ENCODE measurements around the gene CD247. TPM values are rescaled to one million over a fixed set of nuclear protein-coding genes. Genes with fewer than 3 reads are reported as not detected.
A peak's percentile ranks its signal among the peaks of the same experiment; 100 is the strongest.

The CD247 gene
- total and polyA plus RNA-seq, 9 of the 15 experiments (the other 6 are each of a cell fraction or from before 2014, with no cell fraction given), result 0.08 to 0.42 (median 0.28) TPM; not detected in 5

DNA sequence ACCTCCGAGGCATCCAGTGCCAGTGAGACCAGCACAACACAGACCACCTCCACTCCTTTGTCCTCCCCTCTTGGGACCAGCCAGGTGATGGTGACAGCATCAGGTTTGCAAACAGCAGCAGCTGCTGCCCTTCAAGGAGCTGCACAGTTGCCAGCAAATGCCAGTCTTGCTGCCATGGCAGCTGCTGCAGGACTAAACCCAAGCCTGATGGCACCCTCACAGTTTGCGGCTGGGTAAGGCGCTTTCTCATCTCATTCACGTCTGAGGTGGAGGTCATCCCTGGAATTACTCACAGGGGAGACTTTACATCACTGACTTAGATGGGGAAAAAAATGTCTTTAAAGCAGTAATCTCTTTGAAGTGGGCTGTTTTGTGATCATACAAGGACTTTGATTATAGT is 106.3 kb downstream of the CD247 start:
- WGBS (ENCODE audit: insufficient coverage, low coverage, missing lambda C conversion rate), result 69% methylated on average over 4 of the region's 4 CpGs

GRCh38 chr1:167409183-167409582 is 109.1 kb downstream of the CD247 start:
- no peak for TF ChIP-seq CSDE1 (IDR thresholded peaks at IDR 0.05)
- TF ChIP-seq, protein P1, sequence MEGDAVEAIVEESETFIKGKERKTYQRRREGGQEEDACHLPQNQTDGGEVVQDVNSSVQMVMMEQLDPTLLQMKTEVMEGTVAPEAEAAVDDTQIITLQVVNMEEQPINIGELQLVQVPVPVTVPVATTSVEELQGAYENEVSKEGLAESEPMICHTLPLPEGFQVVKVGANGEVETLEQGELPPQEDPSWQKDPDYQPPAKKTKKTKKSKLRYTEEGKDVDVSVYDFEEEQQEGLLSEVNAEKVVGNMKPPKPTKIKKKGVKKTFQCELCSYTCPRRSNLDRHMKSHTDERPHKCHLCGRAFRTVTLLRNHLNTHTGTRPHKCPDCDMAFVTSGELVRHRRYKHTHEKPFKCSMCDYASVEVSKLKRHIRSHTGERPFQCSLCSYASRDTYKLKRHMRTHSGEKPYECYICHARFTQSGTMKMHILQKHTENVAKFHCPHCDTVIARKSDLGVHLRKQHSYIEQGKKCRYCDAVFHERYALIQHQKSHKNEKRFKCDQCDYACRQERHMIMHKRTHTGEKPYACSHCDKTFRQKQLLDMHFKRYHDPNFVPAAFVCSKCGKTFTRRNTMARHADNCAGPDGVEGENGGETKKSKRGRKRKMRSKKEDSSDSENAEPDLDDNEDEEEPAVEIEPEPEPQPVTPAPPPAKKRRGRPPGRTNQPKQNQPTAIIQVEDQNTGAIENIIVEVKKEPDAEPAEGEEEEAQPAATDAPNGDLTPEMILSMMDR (IDR thresholded peaks at IDR 0.05 in 2 of 3, conservative IDR thresholded peaks at IDR 0.05 in 1 of 3; ENCODE audit: insufficient read depth in 2 of 3, low read depth in 1 of 3, low read length in 3 of 3), result peak in 2 of 3 experiments; percentile 32 to 38; a peak in 1 of 6 replicates
- peak; percentile 10 to 57; a peak in 2 of 4 replicates for TF ChIP-seq RAD21 (CRISPR knock-in tag; conservative IDR thresholded peaks at IDR 0.05 in 1 of 2, IDR thresholded peaks at IDR 0.05 in 1 of 2)
- Histone ChIP-seq H3K27ac (ENCODE audit: extremely low read depth, low read depth, low read length) (no peak overlapping the region), H3K9ac (ENCODE audit: insufficient read depth in 1 of 2, low read depth in 2 of 2, low read length in 2 of 2) (no peak overlapping the region), H4K20me1 (replicated peaks; ENCODE audit: control insufficient read depth, insufficient read depth, low read length) (no peaks in the 10 kb centered on the region), H3K4me1 (replicated peaks in 1 of 2; ENCODE audit: control insufficient read depth in 2 of 2, insufficient read depth in 2 of 2, low read length in 2 of 2) (no peaks in the 10 kb centered on the region), H3K36me3 (ENCODE audit: control insufficient read depth, insufficient read depth, low read length) (peaks cover 32% of the 10 kb centered on the region), H3K27me3 (ENCODE audit: control insufficient read depth in 2 of 2, insufficient read depth in 2 of 2, low read length in 2 of 2) (no peaks in the 10 kb centered on the region), H3K4me2 (ENCODE audit: insufficient read depth, low read length) (no peak overlapping the region), H3K79me2 (ENCODE audit: control insufficient read depth, insufficient read depth, low read length) (no peaks in the 10 kb centered on the region), H3K9me3 (replicated peaks; ENCODE audit: control insufficient read depth, insufficient read depth, low read depth, low read length) (no peaks in the 10 kb centered on the region), H2AFZ (ENCODE audit: low read depth, low read length) (no peak overlapping the region), H3K9me1 (ENCODE audit: control insufficient read depth, insufficient read depth, low read length) (no peaks in the 10 kb centered on the region), H3K4me3 (no peak overlapping the region)
- ChIA-PET CTCF (ENCODE audit: low intra/inter-chr PET ratio) (interaction anchor here (0.6 to 1.4 kb wide), 2 partner anchors 8 to 146 kb away, joined by 3 to 6 read pairs; no protein-coding TSS in a partner anchor), POLR2A (interaction anchor here (0.7 to 1.6 kb wide), 4 partner anchors 16 to 144 kb away, joined by 3 to 5 read pairs (median 4); partner anchors contain the start of gene CREG1)
- 54% methylated on average over 1 of the region's 1 CpG for WGBS (ENCODE audit: insufficient coverage, low coverage, missing lambda C conversion rate)
- peak; percentile 81 for ATAC-seq
- FAIRE-seq, result no peak
- peak in 1 of 4 experiments; percentile 16 for DNase-seq (ENCODE audit: extremely low read depth in 1 of 4, low spot score in 3 of 4)
- BruUV-seq (replicated peaks), result no TSS peak
- intact Hi-C loops (cut with micrococcal nuclease), result no loop called here
- in situ Hi-C loops (cut with MboI), result no loop called here

More for the DNA sequence above, 106.3 kb downstream of the CD247 start:
- FAIRE-seq (no peak), ATAC-seq (no peak), DNase-seq (ENCODE audit: extremely low read depth in 1 of 4, low spot score in 3 of 4) (no peak)
- TF ChIP-seq, protein P2, sequence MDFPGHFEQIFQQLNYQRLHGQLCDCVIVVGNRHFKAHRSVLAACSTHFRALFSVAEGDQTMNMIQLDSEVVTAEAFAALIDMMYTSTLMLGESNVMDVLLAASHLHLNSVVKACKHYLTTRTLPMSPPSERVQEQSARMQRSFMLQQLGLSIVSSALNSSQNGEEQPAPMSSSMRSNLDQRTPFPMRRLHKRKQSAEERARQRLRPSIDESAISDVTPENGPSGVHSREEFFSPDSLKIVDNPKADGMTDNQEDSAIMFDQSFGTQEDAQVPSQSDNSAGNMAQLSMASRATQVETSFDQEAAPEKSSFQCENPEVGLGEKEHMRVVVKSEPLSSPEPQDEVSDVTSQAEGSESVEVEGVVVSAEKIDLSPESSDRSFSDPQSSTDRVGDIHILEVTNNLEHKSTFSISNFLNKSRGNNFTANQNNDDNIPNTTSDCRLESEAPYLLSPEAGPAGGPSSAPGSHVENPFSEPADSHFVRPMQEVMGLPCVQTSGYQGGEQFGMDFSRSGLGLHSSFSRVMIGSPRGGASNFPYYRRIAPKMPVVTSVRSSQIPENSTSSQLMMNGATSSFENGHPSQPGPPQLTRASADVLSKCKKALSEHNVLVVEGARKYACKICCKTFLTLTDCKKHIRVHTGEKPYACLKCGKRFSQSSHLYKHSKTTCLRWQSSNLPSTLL (IDR thresholded peaks at IDR 0.05), result no peak
- intact Hi-C loops (cut with micrococcal nuclease) (no loop called here), in situ Hi-C loops (cut with MboI) (no loop called here)
- H3K4me1 ChIP-seq (replicated peaks in 1 of 2; ENCODE audit: control insufficient read depth in 2 of 2, insufficient read depth in 2 of 2, low read length in 2 of 2), result 0 out of 5 replicates have a peak, but pooled peaks cover 0 to 2% of the 10 kb centered on the region in 2 experiments
- H3K4me3 ChIP-seq, result no peak overlapping the region
- CTCF ChIA-PET (ENCODE audit: low intra/inter-chr PET ratio), result no interaction called here
- H3K9me3 ChIP-seq (replicated peaks; ENCODE audit: control insufficient read depth, insufficient read depth, low read depth, low read length), result no peaks in the 10 kb centered on the region
- H4K20me1 ChIP-seq (replicated peaks; ENCODE audit: control insufficient read depth, insufficient read depth, low read length), result no peaks in the 10 kb centered on the region
- peaks cover 19% of the 10 kb centered on the region for H3K36me3 ChIP-seq (ENCODE audit: control insufficient read depth, insufficient read depth, low read length)
- H3K9me1 ChIP-seq (ENCODE audit: control insufficient read depth, insufficient read depth, low read length), result no peaks in the 10 kb centered on the region
- no peak overlapping the region for H2AFZ ChIP-seq (ENCODE audit: low read depth, low read length)
- H3K4me2 ChIP-seq (ENCODE audit: insufficient read depth, low read length), result no peak overlapping the region
- no peak overlapping the region for H3K27ac ChIP-seq (ENCODE audit: extremely low read depth, low read depth, low read length)
- BruUV-seq (replicated peaks), result no TSS peak
- H3K79me2 ChIP-seq (ENCODE audit: control insufficient read depth, insufficient read depth, low read length), result no peaks in the 10 kb centered on the region
- POLR2A ChIA-PET, result interaction anchor here (0.6 to 1.2 kb wide), 4 partner anchors 9 to 468 kb away, joined by 3 to 4 read pairs (median 4); no protein-coding TSS in a partner anchor
- no peaks in the 10 kb centered on the region for H3K27me3 ChIP-seq (ENCODE audit: control insufficient read depth in 2 of 2, insufficient read depth in 2 of 2, low read length in 2 of 2)
- peak overlapping the region in 1 of 2 experiments; percentile 49; a peak in 1 of 4 replicates for H3K9ac ChIP-seq (ENCODE audit: insufficient read depth in 1 of 2, low read depth in 2 of 2, low read length in 2 of 2)
